Heart left ventricle (tissue), 16 donors: ENCODE results near the gene ST3GAL2. TPM values are rescaled to one million over a fixed set of nuclear protein-coding genes. Genes with fewer than 3 reads are reported as not detected.
A peak's percentile ranks its signal among the peaks of the same experiment; 100 is the strongest.
"Not testable (repeated sequence)": the region's sequence is repeated elsewhere in the genome, so short reads cannot be mapped to it uniquely, and the experiment has no call there.

Source experiments
- ATAC-seq, 4 donors: fragments of 200-7000 bp; cut with Tn5 transposase; one replicate each; pipeline ENCODE4 v1.9.1; 2020 to 2022; ENCODE audit warnings: moderate library complexity in 4 of 4, mild to moderate bottlenecking in 3 of 4, moderate number of reproducible peaks in 1 of 4
- DNase-seq, 5 donors: peaks; one replicate each; pipeline ENCODE4 v3.0.0-alpha.2; 2020
- H3K27ac ChIP-seq, 12 donors: fragments of 200-600 bp; sonication (generic) in 4 of 12; one replicate each; pipeline versions ENCODE4 v1.5.0 to v1.8.0; 2016 to 2022; ENCODE audit warnings: mild to moderate bottlenecking in 2 of 12
- H3K27me3 ChIP-seq, 9 donors: fragments of 200-600 bp; sonication (generic) in 2 of 9; one replicate each; pipeline versions ENCODE4 v1.5.1 to v1.8.0; 2016 to 2022; ENCODE audit warnings: mild to moderate bottlenecking in 3 of 9
- H3K36me3 ChIP-seq, 9 donors: fragments of 200-600 bp; sonication (generic) in 2 of 9; one replicate each; pipeline versions ENCODE4 v1.5.0 to v1.8.0; 2018 to 2022; ENCODE audit warnings: mild to moderate bottlenecking in 2 of 9
- H3K4me1 ChIP-seq, 12 donors: fragments of 200-600 bp; sonication (generic) in 4 of 12; one replicate each; pipeline versions ENCODE4 v1.5.0 to v1.8.0; 2016 to 2022; ENCODE audit warnings: mild to moderate bottlenecking in 3 of 12
- H3K4me3 ChIP-seq, 12 donors: fragments of 200-600 bp; sonication (generic) in 4 of 12; one replicate each; pipeline versions ENCODE4 v1.5.0 to v1.8.0; 2017 to 2022; ENCODE audit warnings: mild to moderate bottlenecking in 9 of 12, moderate library complexity in 4 of 12
- H3K9me3 ChIP-seq, 12 donors: fragments of 200-600 bp; sonication (generic) in 4 of 12; one replicate each; pipeline versions ENCODE4 v1.5.0 to v1.8.0; 2016 to 2022; ENCODE audit warnings: mild to moderate bottlenecking in 1 of 12
- CTCF ChIP-seq, 12 donors: fragments of 200-600 bp; sonication (generic) in 4 of 12; IDR thresholded peaks; one replicate each; pipeline versions ENCODE4 v1.5.0 to v1.8.0; 2018 to 2022; ENCODE audit warnings: antibody characterized with exemption in 12 of 12, mild to moderate bottlenecking in 5 of 12
- POLR2A ChIP-seq, 2 donors: fragments of 450-650 bp; IDR thresholded peaks; one replicate each; pipeline ENCODE4 v1.6.1; 2017; ENCODE audit warnings: antibody characterized with exemption in 2 of 2, mild to moderate bottlenecking in 2 of 2, moderate library complexity in 2 of 2
- WGBS, 4 donors: extraction: QIAGEN DNeasy Blood & Tissue Kit in 2 of 4; methylation state at CpG; one replicate each; pipeline versions ENCODE4 v1.1.5 to v1.1.7; 2013 to 2018; 5-methylcytosine and 5-hydroxymethylcytosine counted together
- intact Hi-C, 10 donors: fragments of 100-400 bp; cut with DNase I; formaldehyde crosslinking; loops; one replicate each; pipeline versions ENCODE4 v1.11.1 to v1.14.2; 2022
- polyA plus RNA-seq, 2 donors: library from polyadenylated mRNA; stranded (reverse); fragments of 200-250 nt; gene quantifications; one replicate each; pipeline ENCODE4 v1.2.3, GENCODE V29; 2013
- total RNA-seq, 9 donors: library from RNA; depleted of rRNA in 2 of 9; stranded (reverse); fragments of >200 nt in 2 of 9; fragmentation: NEBNext Ultra II Directional in 3 of 9; extraction: Animal tissue kit (Norgen Biotek cat#: 25700) in 3 of 9; gene quantifications; one replicate each; pipeline versions ENCODE4 v1.1.0 to v1.2.4, GENCODE V29; 2016 to 2023
- donor health status: ischemic (EF 13 %, LVEDD 7.1; RV severe dilation, severe dysfunction).
- donor health status: healthy with polysubstance abuse.
- donor health status: DM: no; HTN: yes; CAD: no.
- donor health status: DM: no; HTN: no; CAD: no.
- donor health status: ischemic (EF 25% LVEDD 6.9; RV normal size, moderate dysfunction).
- donor health status: ischemic (EF 25% LVEDD 5.7; RV mildly dilated, moderate dysfunction).
- donor health status: healthy.
- donor health status: DM: yes; HTN: yes; CAD: no.
- donor health status: ischemic (EF 35%, LVEDD 5.7; RV mildly dilated, moderate dysfunction).
- donor health status: nonischemic (EF 11% LVEDD 7.7; RV severe dilation, severe dysfunction).
- donor health status: DM: yes; HTN: yes; CAD: no.
- donor health status: PGD.
- donor health status: ischemic (EF 29% LVEDD 5.4; RV normal size, mild dysfunction).
- donor health status: nonischemic (EF 23%, LVEDD 6.1; RV moderate dilation, normal function).

The ST3GAL2 gene
- total and polyA plus RNA-seq, 11 donors: 8.4 to 44.6 (median 20.1) TPM

- Histone ChIP-seq H3K9me3 (no peaks in the 10 kb centered on the region), H3K4me3 (no peak overlapping the region), H3K4me1 (no peaks in the 10 kb centered on the region), H3K36me3 (peaks cover 0 to 97% (median 93%) of the 10 kb centered on the region in 9 donors), H3K27ac (no peak overlapping the region), H3K27me3 (no peaks in the 10 kb centered on the region)
- ATAC-seq (no peak), DNase-seq (no peak)
- intact Hi-C loops: loop anchor here in 7 of 10 donors (5.0 to 10.0 kb wide), 3 partner anchors 101 to 284 kb away; no protein-coding TSS in a partner anchor
- TF ChIP-seq CTCF (IDR thresholded peaks at IDR 0.05) (no peak), POLR2A (IDR thresholded peaks at IDR 0.05) (no peak)
- WGBS, 4 donors: 88 to 96% (median 90%) methylated on average over 10 of the region's 10 CpGs
These were observed 68.0 kb downstream of the ST3GAL2 start for GRCh38 chr16:70370924-70371323.

GRCh38 chr16:70370145-70370544 lies 68.8 kb downstream of the ST3GAL2 start:
- peaks cover 0 to 97% (median 93%) of the 10 kb centered on the region in 9 donors for H3K36me3 ChIP-seq
- intact Hi-C loops: loop anchor here in 7 of 10 donors (5.0 to 10.0 kb wide), 3 partner anchors 102 to 285 kb away; no protein-coding TSS in a partner anchor
- not testable (repeated sequence) for H3K27ac ChIP-seq, H3K4me3 ChIP-seq, H3K9me3 ChIP-seq, H3K4me1 ChIP-seq, H3K27me3 ChIP-seq
- ATAC-seq (peak in 3 of 4 donors; percentile 70 to 77 (median 77)), DNase-seq (peak in 1 of 5 donors; percentile 41)
- 38 to 42% (median 39%) methylated on average over 10 of the region's 10 CpGs for WGBS, 4 donors
- TF ChIP-seq CTCF (IDR thresholded peaks at IDR 0.05): peak; percentile 50 to 79 (median 68)

GRCh38 chr16:70364399-70364798 lies 74.5 kb downstream of the ST3GAL2 start:
- WGBS, 4 donors: 88 to 95% (median 91%) methylated on average over 5 of the region's 5 CpGs
- Histone ChIP-seq H3K27me3 (no peaks in the 10 kb centered on the region), H3K36me3 (peaks cover 3 to 100% (median 99%) of the 10 kb centered on the region in 9 donors), H3K27ac (no peak overlapping the region), H3K4me1 (no peaks in the 10 kb centered on the region), H3K4me3 (no peak overlapping the region), H3K9me3 (no peaks in the 10 kb centered on the region)
- DNase-seq (no peak), ATAC-seq (no peak)
- TF ChIP-seq POLR2A (IDR thresholded peaks at IDR 0.05) (no peak), CTCF (IDR thresholded peaks at IDR 0.05) (no peak)
- intact Hi-C loops: loop anchor here in 1 of 10 donors (10.0 kb wide), 1 partner anchor 290 kb away; no protein-coding TSS in a partner anchor

GRCh38 chr16:70359552-70359951 lies 79.3 kb downstream of the ST3GAL2 start:
- Histone ChIP-seq H3K27me3 (no peaks in the 10 kb centered on the region), H3K36me3 (peaks cover 3 to 100% (median 100%) of the 10 kb centered on the region in 9 donors), H3K4me3 (no peak overlapping the region), H3K9me3 (no peaks in the 10 kb centered on the region), H3K27ac (no peak overlapping the region), H3K4me1 (no peaks in the 10 kb centered on the region)
- TF ChIP-seq CTCF (IDR thresholded peaks at IDR 0.05): no peak
- no peak for TF ChIP-seq POLR2A (IDR thresholded peaks at IDR 0.05)
- DNase-seq (no peak), ATAC-seq (no peak)
- intact Hi-C loops: loop anchor here in 1 of 10 donors (10.0 kb wide), 1 partner anchor 175 kb away; no protein-coding TSS in a partner anchor
- 80 to 92% (median 88%) methylated on average over 7 of the region's 7 CpGs for WGBS, 4 donors
